ENCODE data around the gene LMO7.
A peak's percentile ranks its signal among the peaks of the same experiment; 100 is the strongest.
"Not testable (repeated sequence)": the region's sequence is repeated elsewhere in the genome, so short reads cannot be mapped to it uniquely, and the experiment has no call there.

LMO7 gene

DNA sequence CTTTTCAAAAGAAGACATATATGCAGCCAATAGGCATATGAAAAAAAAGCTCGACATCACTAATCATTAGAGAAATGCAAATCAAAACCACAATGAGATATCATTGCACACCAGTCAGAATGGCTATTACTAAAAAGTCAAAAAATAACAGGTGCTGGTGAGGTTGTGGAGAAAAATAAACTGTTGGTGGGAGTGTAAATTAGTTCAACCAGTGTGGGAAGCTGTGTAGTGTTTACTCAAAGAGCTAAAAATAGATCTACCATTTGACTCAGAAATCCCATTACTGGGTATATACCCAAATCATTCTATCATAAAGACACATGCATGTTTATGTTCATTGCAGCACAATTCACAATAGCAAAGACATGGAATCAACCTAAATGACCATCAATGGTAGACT is 106.9 kb downstream of the LMO7 start:
- not testable (repeated sequence) for DNase-seq (ENCODE audit: low spot score)

- DNase-seq (ENCODE audit: low spot score) = no peak
Observed at GRCh38 chr13:75744127-75744526, 108.0 kb downstream of the LMO7 start.

DNA sequence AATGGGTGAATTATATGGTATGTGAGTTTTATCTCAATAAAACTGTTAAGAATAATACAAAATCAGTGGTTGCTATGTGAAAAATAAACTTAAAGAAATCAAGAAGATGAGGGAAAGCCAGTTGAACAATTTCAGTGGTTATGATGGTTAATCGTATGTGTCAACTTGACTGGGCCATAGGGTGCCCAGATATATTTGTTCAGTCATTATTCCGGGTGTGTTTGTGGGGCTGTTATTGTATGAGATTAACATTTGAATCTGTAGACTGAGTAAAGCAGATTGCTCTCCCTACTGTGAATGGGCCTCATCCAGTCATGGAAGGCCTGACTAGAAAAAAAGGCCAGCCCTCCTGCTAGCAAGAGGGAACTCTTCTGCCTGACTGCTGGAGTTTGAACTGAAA is 109.3 kb downstream of the LMO7 start:
- DNase-seq (ENCODE audit: low spot score) = no peak

DNA sequence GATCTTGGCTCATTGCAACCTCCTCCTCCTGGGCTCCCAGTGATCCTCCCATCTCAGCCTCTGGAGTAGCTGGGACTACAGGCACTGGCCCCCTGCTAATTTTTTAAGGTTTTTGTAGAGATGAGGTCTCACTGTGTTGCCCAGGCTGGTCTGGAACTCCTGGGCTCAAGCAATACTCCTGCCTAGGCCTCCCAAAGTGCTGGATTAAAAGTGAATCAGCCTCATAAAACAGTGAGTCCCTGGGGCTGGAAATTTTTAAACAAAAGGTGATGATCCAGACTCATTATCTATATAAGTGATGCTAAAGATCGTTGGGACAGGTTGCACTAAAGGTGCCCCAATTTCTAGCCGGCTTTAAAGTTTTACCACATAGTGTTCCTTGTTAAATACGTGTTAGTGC is 112.7 kb downstream of the LMO7 start:
- no peak for DNase-seq (ENCODE audit: low spot score)

- DNase-seq (ENCODE audit: low spot score) = peak; percentile 29
Observed at GRCh38 chr13:75749407-75749806, 113.3 kb downstream of the LMO7 start.

DNA sequence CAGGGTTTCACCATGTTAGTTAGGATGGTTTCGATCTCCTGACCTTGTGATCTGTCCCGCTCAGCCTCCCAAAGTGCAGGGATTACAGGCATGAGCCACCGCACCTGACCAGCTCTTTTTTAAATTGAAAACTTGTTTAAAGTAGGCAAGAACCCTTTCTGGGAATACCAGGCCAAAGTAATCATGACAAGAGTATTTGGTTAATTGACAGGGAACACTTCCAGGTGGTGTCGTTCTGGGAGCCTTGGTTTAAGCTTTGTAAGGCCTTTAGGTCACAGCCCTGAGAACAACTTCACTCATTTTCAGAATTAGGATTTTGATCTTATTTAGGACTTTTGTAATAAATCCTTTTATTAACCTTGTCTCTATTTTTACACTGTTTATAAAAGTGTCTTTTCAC is 115.2 kb downstream of the LMO7 start:
- DNase-seq (ENCODE audit: low spot score) = no peak

- no peak for DNase-seq (ENCODE audit: low spot score)
Observed at GRCh38 chr13:75752826-75753225, 116.7 kb downstream of the LMO7 start.

DNA sequence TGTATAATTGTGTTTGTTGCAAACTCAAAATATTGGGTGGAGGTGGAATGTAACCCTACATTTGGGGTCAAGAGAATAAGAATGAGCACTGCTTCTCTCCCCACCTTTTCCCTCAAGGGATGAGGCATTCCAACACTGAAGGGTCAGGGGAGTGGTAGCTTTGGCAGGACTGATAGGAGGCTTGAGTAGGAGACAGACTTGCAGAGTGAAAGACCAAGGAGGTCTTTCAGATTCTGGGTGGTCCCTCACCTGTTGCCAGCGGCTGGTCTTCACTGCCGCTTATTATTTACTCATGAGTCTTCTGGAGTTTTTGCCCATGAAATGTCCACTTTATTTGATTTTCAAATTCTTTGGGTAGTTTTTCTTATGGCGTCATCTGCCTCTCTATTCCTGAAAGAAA is 118.8 kb downstream of the LMO7 start:
- no peak for DNase-seq (ENCODE audit: low spot score)

DNA sequence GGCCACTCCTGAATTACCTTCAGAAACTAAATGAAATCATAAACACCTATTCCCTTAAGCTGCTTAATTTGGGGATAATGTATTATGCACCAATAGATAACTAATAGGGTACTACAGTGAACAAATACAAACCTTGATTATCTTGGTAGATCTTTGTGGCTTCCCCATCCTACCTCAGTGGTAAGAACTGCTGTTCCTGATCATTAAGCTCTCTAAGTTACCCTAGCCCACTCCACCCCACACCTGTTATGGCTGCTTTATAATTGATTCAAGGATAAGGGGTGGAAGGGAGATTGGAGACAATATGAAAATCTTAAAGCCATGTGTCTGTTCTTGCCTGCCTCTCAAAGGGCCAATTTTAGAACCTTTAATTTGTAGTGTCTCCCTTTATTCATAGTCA is 121.2 kb downstream of the LMO7 start:
- no peak for DNase-seq (ENCODE audit: low spot score)

- DNase-seq (ENCODE audit: low spot score) = no peak
Observed at GRCh38 chr13:75759531-75759930, 123.4 kb downstream of the LMO7 start.

DNA sequence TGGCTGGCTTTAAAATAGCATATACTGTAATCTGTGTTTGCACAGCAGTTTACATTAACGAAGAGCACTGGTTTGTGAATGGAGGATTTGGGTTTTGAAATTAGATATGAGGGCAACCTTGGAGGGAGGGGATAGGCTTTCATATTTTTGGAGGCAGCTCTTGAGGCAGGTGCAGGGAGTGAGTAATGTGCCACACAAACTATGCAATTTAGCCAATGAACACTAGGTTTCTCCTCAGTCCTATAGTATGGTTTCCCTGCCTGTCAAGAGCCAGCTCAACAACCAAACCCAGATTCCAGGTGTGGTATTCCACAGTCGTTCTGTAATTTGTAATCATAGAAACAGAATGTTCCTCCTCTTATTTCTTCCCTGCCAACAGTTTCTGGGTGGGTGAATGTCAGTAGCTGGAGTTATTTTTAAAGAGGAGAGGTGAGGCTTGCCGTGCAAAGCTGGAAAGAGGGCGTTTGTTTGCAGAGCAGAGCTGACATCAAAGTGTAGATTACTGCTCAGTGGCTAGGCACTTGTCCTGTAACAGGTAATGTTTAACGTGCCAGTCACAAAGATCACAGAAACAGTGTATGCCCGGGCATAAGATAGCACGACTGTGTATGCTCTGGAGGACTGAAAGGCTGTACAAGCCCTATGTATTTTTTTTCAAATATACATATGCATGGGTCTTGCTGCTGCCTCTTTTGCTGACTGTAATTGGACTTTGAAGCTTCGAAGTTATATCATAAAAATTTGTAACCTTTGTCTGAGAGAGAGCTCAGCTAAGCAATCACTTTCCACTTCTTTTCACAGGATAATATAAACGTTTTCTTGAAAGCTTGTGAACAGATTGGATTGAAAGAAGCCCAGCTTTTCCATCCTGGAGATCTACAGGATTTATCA is 124.2 kb downstream of the LMO7 start:
- DNase-seq (ENCODE audit: low spot score) = no peak

GRCh38 chr13:75761369-75761768 is 125.2 kb downstream of the LMO7 start:
- DNase-seq (ENCODE audit: low spot score) = no peak

DNA sequence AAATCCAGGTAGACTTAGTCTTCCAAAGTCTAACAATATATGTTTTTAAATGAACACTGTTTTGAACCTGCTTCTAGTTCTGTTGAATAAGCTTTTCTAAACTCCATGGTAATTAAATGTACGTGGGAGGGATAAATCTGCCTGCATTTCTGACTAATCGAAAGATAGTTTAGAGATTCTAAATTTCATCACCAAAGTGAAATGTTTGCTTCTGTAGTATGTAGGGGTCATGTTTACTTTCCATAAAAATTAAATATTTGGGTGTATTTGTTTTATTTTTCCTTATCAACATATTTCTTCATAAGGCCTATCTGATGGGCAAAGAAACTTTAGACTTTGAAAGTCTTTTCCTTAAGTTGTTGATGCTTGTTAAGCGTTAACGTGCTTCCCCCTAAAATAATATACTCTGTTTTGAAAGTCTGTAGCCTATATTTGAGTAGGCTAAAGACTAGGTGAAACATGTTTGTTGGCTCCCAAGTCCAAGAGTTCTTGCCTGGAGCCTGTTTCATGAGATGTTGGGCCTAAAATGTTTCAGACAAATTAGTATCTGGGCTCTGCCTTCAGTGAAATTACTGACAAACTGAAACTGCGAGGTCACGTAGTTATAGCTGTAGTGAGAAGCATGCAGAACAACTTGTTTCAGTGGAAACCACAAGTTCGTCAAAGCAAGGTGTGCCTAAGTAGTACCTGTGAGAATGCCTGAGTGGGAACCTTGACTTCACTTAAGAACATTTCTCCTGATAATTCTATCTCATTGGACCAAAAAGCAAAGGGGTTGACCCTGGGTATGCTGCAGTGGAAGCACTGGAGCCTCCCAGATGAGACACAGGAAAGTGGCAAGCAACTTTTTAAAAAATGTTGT is 126.2 kb downstream of the LMO7 start:
- no peak for DNase-seq (ENCODE audit: low spot score)

GRCh38 chr13:75762955-75763354 is 126.8 kb downstream of the LMO7 start:
- DNase-seq (ENCODE audit: low spot score) = no peak

DNA sequence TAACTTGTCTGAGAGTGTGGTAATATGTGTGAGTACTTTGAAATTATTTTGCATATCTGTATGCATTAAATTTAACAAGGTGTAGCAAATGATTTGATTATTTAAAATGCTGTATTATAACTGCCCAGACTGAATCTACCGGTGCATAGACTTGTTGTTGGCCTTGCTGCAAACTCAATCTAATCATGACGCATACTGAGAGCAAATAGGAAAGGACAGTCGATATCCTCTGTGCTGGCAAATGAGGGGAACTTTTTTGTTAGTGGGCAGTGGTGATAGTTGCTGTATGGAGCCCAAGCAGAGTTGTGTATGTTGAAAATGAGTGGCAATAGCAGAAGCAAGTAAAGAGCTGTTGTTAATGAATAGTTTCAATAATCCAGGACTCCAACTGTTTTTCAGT is 127.4 kb downstream of the LMO7 start:
- no peak for DNase-seq (ENCODE audit: low spot score)

DNA sequence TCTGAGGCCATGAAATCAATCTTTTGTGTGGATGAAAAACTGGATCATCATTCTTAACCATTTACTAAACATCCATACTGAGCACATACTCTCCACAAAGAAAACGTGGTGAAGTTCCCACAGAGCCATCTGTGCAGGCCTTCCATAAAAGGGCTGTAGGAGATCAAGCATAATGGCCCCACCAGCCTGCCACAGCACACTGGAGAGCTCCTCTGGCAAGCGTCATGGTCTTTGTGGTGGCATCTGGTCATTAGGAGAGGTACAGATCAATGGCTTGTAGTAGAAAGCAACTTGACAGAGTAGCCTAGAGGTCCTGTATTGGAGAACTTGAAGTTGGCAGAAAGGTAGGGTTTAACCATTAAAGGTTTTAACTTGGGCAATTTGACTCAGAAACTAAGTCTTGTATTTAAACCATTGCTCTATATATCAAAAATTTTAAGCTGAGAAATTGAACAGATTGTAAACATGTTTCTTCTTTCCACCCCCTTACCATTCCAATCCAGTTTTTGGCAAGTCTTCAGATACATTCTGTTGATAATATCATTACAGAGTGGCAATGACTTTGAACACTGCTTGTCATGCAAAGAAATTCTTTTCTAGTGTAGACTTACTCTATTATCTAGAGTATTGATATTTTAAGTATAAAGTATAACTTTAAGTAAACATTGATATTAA is 128.3 kb downstream of the LMO7 start:
- no peak for DNase-seq (ENCODE audit: low spot score)

- DNase-seq (ENCODE audit: low spot score) = no peak
Observed at GRCh38 chr13:75764926-75765310, 128.8 kb downstream of the LMO7 start.

- no peak for DNase-seq (ENCODE audit: low spot score)
Observed at GRCh38 chr13:75766636-75767035, 130.5 kb downstream of the LMO7 start.

GRCh38 chr13:75769141-75769905 is 133.2 kb downstream of the LMO7 start:
- no peak for DNase-seq (ENCODE audit: low spot score)

DNA sequence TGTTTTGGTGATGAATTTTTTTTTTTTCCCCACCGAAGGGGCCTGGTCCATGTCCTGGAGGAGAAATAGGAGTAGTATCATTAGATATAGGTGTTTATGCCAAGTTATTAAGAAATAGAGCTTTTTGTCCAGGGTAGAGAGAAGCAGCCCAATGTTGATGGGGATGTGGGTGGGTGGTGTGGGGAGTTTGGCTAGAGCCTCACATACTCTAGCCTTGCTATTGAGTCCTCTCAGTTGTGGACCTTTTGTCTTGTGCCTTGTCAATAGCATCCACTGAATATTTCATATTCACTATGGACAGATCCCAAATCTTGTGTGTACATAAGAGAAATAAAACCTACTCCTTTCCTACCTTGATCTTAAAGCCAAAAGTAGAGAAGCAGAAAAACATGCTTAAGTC is 134.0 kb downstream of the LMO7 start:
- no peak for DNase-seq (ENCODE audit: low spot score)

DNA sequence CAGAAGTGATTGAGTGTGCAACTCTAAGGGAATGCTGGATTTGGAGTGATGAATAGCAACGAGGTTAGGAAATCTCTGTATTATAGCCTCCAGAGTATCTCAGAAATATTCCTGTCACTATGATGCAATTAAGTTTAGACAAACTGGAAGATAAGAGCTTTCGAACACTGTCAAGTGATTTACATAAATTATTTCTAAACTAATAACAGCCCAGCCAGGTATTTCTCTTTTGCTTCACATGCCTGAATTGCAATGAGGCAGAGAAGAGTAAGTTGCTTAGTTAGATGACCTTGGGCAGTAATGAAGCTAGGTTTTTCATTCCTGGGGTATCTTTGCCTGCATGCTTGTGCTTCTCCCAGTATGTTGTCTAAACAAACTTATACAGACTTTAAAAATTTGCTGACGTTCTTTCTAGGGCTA is 134.5 kb downstream of the LMO7 start:
- no peak for DNase-seq (ENCODE audit: low spot score)

- DNase-seq (ENCODE audit: low spot score) = no peak
Observed at GRCh38 chr13:75771226-75771625, 135.1 kb downstream of the LMO7 start.
